HG02588 (cell line): ENCODE results near the gene CHI3L1.

Experiments
- ATAC-seq: cut with Tn5 transposase; IDR thresholded peaks from one replicate; pipeline ENCODE4 v1.9.1; 2021; ENCODE audit warnings: mild to moderate bottlenecking, moderate library complexity; ENCODE audit not compliant: unreplicated experiment

The CHI3L1 gene

GRCh38 chr1:203206129-203206687 lies 19.7 kb upstream of the CHI3L1 start:
- no peak for ATAC-seq

- ATAC-seq, result no peak
These were observed 18.3 kb upstream of the CHI3L1 start for GRCh38 chr1:203204756-203205155.

- ATAC-seq, result no peak
These were observed 16.1 kb upstream of the CHI3L1 start for GRCh38 chr1:203202431-203203245.

GRCh38 chr1:203201516-203202205 lies 15.2 kb upstream of the CHI3L1 start:
- ATAC-seq, result no peak

GRCh38 chr1:203200916-203201315 lies 14.4 kb upstream of the CHI3L1 start:
- no peak for ATAC-seq

- ATAC-seq, result no peak
These were observed 13.5 kb upstream of the CHI3L1 start for GRCh38 chr1:203199816-203200571.

- no peak for ATAC-seq
These were observed 12.9 kb upstream of the CHI3L1 start for GRCh38 chr1:203199481-203199815.

GRCh38 chr1:203199002-203199401 lies 12.5 kb upstream of the CHI3L1 start:
- no peak for ATAC-seq

- no peak for ATAC-seq
These were observed 11.1 kb upstream of the CHI3L1 start for GRCh38 chr1:203197625-203198024.

- ATAC-seq, result no peak
These were observed 9.9 kb upstream of the CHI3L1 start for GRCh38 chr1:203196371-203196770.

GRCh38 chr1:203190949-203191348 lies 4.4 kb upstream of the CHI3L1 start:
- ATAC-seq, result no peak

GRCh38 chr1:203189951-203190352 lies 3.4 kb upstream of the CHI3L1 start:
- no peak for ATAC-seq

GRCh38 chr1:203188686-203189232 lies 2.3 kb upstream of the CHI3L1 start:
- ATAC-seq, result no peak

GRCh38 chr1:203187689-203188264 lies 1.3 kb upstream of the CHI3L1 start:
- no peak for ATAC-seq

GRCh38 chr1:203187304-203187685 lies 791 bp upstream of the CHI3L1 start:
- ATAC-seq, result no peak

GRCh38 chr1:203186091-203186445 lies 436 bp downstream of the CHI3L1 start:
- ATAC-seq, result no peak

GRCh38 chr1:203185585-203185984 lies 919 bp downstream of the CHI3L1 start:
- no peak for ATAC-seq

GRCh38 chr1:203185061-203185461 lies 1.4 kb downstream of the CHI3L1 start:
- ATAC-seq, result no peak

GRCh38 chr1:203184467-203184866 lies 2.0 kb downstream of the CHI3L1 start:
- ATAC-seq, result no peak

GRCh38 chr1:203183828-203184227 lies 2.7 kb downstream of the CHI3L1 start:
- ATAC-seq, result no peak

- ATAC-seq, result no peak
These were observed 4.0 kb downstream of the CHI3L1 start for GRCh38 chr1:203182387-203182953.
